Stomach smooth muscle (tissue), 2 donors: ENCODE measurements around the gene TMCC2.

Experiments used
- H3K27ac ChIP-seq: one replicate; pipeline ENCODE4 v1.7.0; 2013; ENCODE audit warnings: mild to moderate bottlenecking, low read length, inconsistent platforms
- H3K27me3 ChIP-seq, 2 donors: one replicate each; pipeline ENCODE4 v1.7.0; 2013; ENCODE audit warnings: low read length in 2 of 2; ENCODE audit not compliant: insufficient read depth in 2 of 2, control insufficient read depth in 1 of 2
- H3K36me3 ChIP-seq, 2 donors: one replicate each; pipeline ENCODE4 v1.7.0; 2013; ENCODE audit warnings: low read length in 2 of 2; ENCODE audit not compliant: control insufficient read depth in 2 of 2, insufficient read depth in 2 of 2
- H3K4me1 ChIP-seq: one replicate; pipeline ENCODE4 v1.7.0; 2013; ENCODE audit warnings: low read length; ENCODE audit not compliant: control insufficient read depth, insufficient read depth
- H3K4me3 ChIP-seq, 2 donors: one replicate each; pipeline ENCODE4 v1.7.0; 2013; ENCODE audit warnings: low read length in 2 of 2
- H3K9ac ChIP-seq, 2 donors: one replicate each; pipeline ENCODE4 v1.7.0; 2013; ENCODE audit warnings: low read length in 2 of 2, mild to moderate bottlenecking in 1 of 2
- H3K9me3 ChIP-seq, 2 donors: one replicate each; pipeline ENCODE4 v1.7.0; 2013; ENCODE audit warnings: low read length in 2 of 2; ENCODE audit not compliant: control insufficient read depth in 2 of 2
- donor health status: healthy.
- donor health status: Pancreatic carcinoma.

Gene TMCC2

GRCh38 chr1:205249651-205250050 is 21.9 kb downstream of the TMCC2 start:
- H3K27ac ChIP-seq, result peak overlapping the region; percentile 18

GRCh38 chr1:205250699-205251098 is 23.0 kb downstream of the TMCC2 start:
- Histone ChIP-seq H3K36me3 (no peaks in the 10 kb centered on the region), H3K9me3 (no peaks in the 10 kb centered on the region), H3K4me1 (peaks cover 46% of the 10 kb centered on the region), H3K27ac (no peak overlapping the region), H3K4me3 (no peak overlapping the region), H3K9ac (no peak overlapping the region), H3K27me3 (no peaks in the 10 kb centered on the region)

More at GRCh38 chr1:205249651-205250050, 21.9 kb downstream of the TMCC2 start:
- Histone ChIP-seq H3K27me3 (no peaks in the 10 kb centered on the region), H3K36me3 (no peaks in the 10 kb centered on the region), H3K4me3 (peak overlapping the region in 1 of 2 donors; percentile 47), H3K9ac (no peak overlapping the region), H3K9me3 (no peaks in the 10 kb centered on the region), H3K4me1 (peaks cover 46% of the 10 kb centered on the region)

- no peaks in the 10 kb centered on the region for H3K9me3 ChIP-seq
- H3K36me3 ChIP-seq, result no peaks in the 10 kb centered on the region
- peaks cover 54% of the 10 kb centered on the region for H3K4me1 ChIP-seq
- no peak overlapping the region for H3K4me3 ChIP-seq
- H3K9ac ChIP-seq, result no peak overlapping the region
- no peaks in the 10 kb centered on the region for H3K27me3 ChIP-seq
- H3K27ac ChIP-seq, result no peak overlapping the region
Measured at GRCh38 chr1:205251576-205251975, 23.8 kb downstream of the TMCC2 start.

GRCh38 chr1:205255941-205256780 is 28.4 kb downstream of the TMCC2 start:
- Histone ChIP-seq H3K36me3 (no peaks in the 10 kb centered on the region), H3K27ac (no peak overlapping the region)

GRCh38 chr1:205256951-205257625 is 29.3 kb downstream of the TMCC2 start:
- H3K4me1 ChIP-seq, result peaks cover 13% of the 10 kb centered on the region
- no peaks in the 10 kb centered on the region for H3K9me3 ChIP-seq
- H3K36me3 ChIP-seq, result no peaks in the 10 kb centered on the region
- no peak overlapping the region for H3K9ac ChIP-seq
- H3K27ac ChIP-seq, result no peak overlapping the region
- no peak overlapping the region for H3K4me3 ChIP-seq
- H3K27me3 ChIP-seq, result no peaks in the 10 kb centered on the region

More at GRCh38 chr1:205255941-205256780, 28.4 kb downstream of the TMCC2 start:
- H3K9me3 ChIP-seq, result no peaks in the 10 kb centered on the region
- H3K27me3 ChIP-seq, result no peaks in the 10 kb centered on the region
- H3K4me3 ChIP-seq, result no peak overlapping the region
- H3K9ac ChIP-seq, result peak overlapping the region; percentile 21 to 40
- H3K4me1 ChIP-seq, result peaks cover 23% of the 10 kb centered on the region

GRCh38 chr1:205257735-205258134 is 30.0 kb downstream of the TMCC2 start:
- H3K9ac ChIP-seq, result no peak overlapping the region

GRCh38 chr1:205258261-205258691 is 30.5 kb downstream of the TMCC2 start:
- no peaks in the 10 kb centered on the region for H3K27me3 ChIP-seq
- H3K9me3 ChIP-seq, result no peaks in the 10 kb centered on the region
- peaks cover 10% of the 10 kb centered on the region for H3K4me1 ChIP-seq
- no peak overlapping the region for H3K27ac ChIP-seq
- no peaks in the 10 kb centered on the region for H3K36me3 ChIP-seq
- no peak overlapping the region for H3K4me3 ChIP-seq
- no peak overlapping the region for H3K9ac ChIP-seq

More at GRCh38 chr1:205257735-205258134, 30.0 kb downstream of the TMCC2 start:
- no peaks in the 10 kb centered on the region for H3K36me3 ChIP-seq
- no peaks in the 10 kb centered on the region for H3K27me3 ChIP-seq
- peaks cover 10% of the 10 kb centered on the region for H3K4me1 ChIP-seq
- H3K27ac ChIP-seq, result no peak overlapping the region
- no peak overlapping the region for H3K4me3 ChIP-seq
- no peaks in the 10 kb centered on the region for H3K9me3 ChIP-seq

GRCh38 chr1:205258719-205259118 is 31.0 kb downstream of the TMCC2 start:
- H3K9ac ChIP-seq, result no peak overlapping the region
- H3K27ac ChIP-seq, result no peak overlapping the region

GRCh38 chr1:205259324-205259832 is 31.6 kb downstream of the TMCC2 start:
- Histone ChIP-seq H3K27me3 (no peaks in the 10 kb centered on the region), H3K4me3 (no peak overlapping the region), H3K36me3 (no peaks in the 10 kb centered on the region), H3K4me1 (peaks cover 10% of the 10 kb centered on the region), H3K9ac (no peak overlapping the region), H3K9me3 (no peaks in the 10 kb centered on the region), H3K27ac (no peak overlapping the region)

More at GRCh38 chr1:205258719-205259118, 31.0 kb downstream of the TMCC2 start:
- no peaks in the 10 kb centered on the region for H3K36me3 ChIP-seq
- H3K27me3 ChIP-seq, result no peaks in the 10 kb centered on the region
- no peaks in the 10 kb centered on the region for H3K9me3 ChIP-seq
- no peak overlapping the region for H3K4me3 ChIP-seq
- H3K4me1 ChIP-seq, result peaks cover 10% of the 10 kb centered on the region

- H3K27ac ChIP-seq, result no peak overlapping the region
- no peak overlapping the region for H3K4me3 ChIP-seq
- peaks cover 10% of the 10 kb centered on the region for H3K4me1 ChIP-seq
- no peaks in the 10 kb centered on the region for H3K36me3 ChIP-seq
- no peaks in the 10 kb centered on the region for H3K9me3 ChIP-seq
- H3K27me3 ChIP-seq, result no peaks in the 10 kb centered on the region
- H3K9ac ChIP-seq, result no peak overlapping the region
Measured at GRCh38 chr1:205259998-205260397, 32.3 kb downstream of the TMCC2 start.
